ENCODE measurements around the gene NAIF1. TPM values are rescaled to one million over a fixed set of nuclear protein-coding genes. Genes with fewer than 3 reads are reported as not detected.

Gene NAIF1
- total and polyA plus RNA-seq, 2 donors (not counting 3 experiments of a cell fraction or from before 2014, with no cell fraction given): 8.2 to 10.1 TPM

GRCh38 chr9:128116104-128117083, 49.3 kb upstream of the NAIF1 start:
- Histone ChIP-seq H3K4me1 (ENCODE audit: control insufficient read depth, extremely low read depth, insufficient read depth, low read length) (no peaks in the 10 kb centered on the region), H3K9ac (replicated peaks; ENCODE audit: extremely low read depth, insufficient read depth, low read length) (no peak overlapping the region), H3K27me3 (ENCODE audit: control insufficient read depth in 2 of 2, insufficient read depth in 2 of 2, low read length in 2 of 2) (no peaks in the 10 kb centered on the region), H3K4me2 (ENCODE audit: insufficient read depth, low read length) (no peak overlapping the region), H3K79me2 (ENCODE audit: control insufficient read depth, insufficient read depth, low read length) (no peaks in the 10 kb centered on the region), H3K9me1 (replicated peaks; ENCODE audit: control insufficient read depth, extremely low read depth, insufficient read depth, low read length) (no peaks in the 10 kb centered on the region), H3K9me3 (replicated peaks; ENCODE audit: control insufficient read depth, insufficient read depth, low read length) (no peaks in the 10 kb centered on the region), H3K27ac (ENCODE audit: insufficient read depth, low read depth, low read length) (no peak overlapping the region), H3K4me3 (replicated peaks in 1 of 3; ENCODE audit: insufficient read depth in 1 of 3, low read depth in 1 of 3, low read length in 3 of 3) (no peak overlapping the region), H2AFZ (ENCODE audit: low read depth, low read length) (no peak overlapping the region), H4K20me1 (replicated peaks; ENCODE audit: control insufficient read depth, extremely low read depth, insufficient read depth, low read length) (no peaks in the 10 kb centered on the region), H3K36me3 (ENCODE audit: control insufficient read depth in 2 of 2, extremely low read depth in 1 of 2, insufficient read depth in 2 of 2, low read length in 2 of 2) (peaks cover 0 to 8% of the 10 kb centered on the region in 2 experiments)
- intact Hi-C loops (cut with micrococcal nuclease): loop anchor here (1.0 to 2.0 kb wide), 6 partner anchors 11 to 173 kb away; partner anchors contain the start of genes PTGES2 and SLC25A25
- dilution Hi-C loops (cut with MboI; ENCODE audit: extremely low pct_ligation_motif_present, low sequenced_read_pairs): no loop called here
- CTCF ChIA-PET: interaction anchor here (0.8 to 3.7 kb wide), 4 partner anchors 11 to 173 kb away, joined by 3 to 55 read pairs (median 25); partner anchors contain the start of gene PTGES2
- FAIRE-seq (no peak), DNase-seq (ENCODE audit: low read depth, low spot score) (no peak)
- POLR2A ChIA-PET: no interaction called here
- BruUV-seq (replicated peaks): no TSS peak
- TF ChIP-seq CTCF (IDR thresholded peaks at IDR 0.05; ENCODE audit: extremely low read depth in 1 of 2, insufficient read depth in 1 of 2, low read depth in 1 of 2, low read length in 2 of 2) (no peak), POLR2A (IDR thresholded peaks at IDR 0.05; ENCODE audit: low read depth, low read length) (no peak), MAX (IDR thresholded peaks at IDR 0.05; ENCODE audit: insufficient read depth, insufficient read length) (no peak), POLR2AphosphoS5 (IDR thresholded peaks at IDR 0.05; ENCODE audit: insufficient read depth, low read depth, low read length) (no peak), MYC (IDR thresholded peaks at IDR 0.05; ENCODE audit: low read depth, low read length) (no peak), EZH2 (IDR thresholded peaks at IDR 0.05; ENCODE audit: borderline replicate concordance, low read depth, low read length, severe bottlenecking) (no peak), GATA2 (IDR thresholded peaks at IDR 0.05; ENCODE audit: insufficient read depth, insufficient read length, low read depth, low read length) (no peak), JUN (IDR thresholded peaks at IDR 0.05; ENCODE audit: borderline replicate concordance, insufficient read depth, insufficient read length, low read depth) (no peak), FOS (IDR thresholded peaks at IDR 0.05; ENCODE audit: borderline replicate concordance, insufficient read depth, low read length) (no peak)

All from endothelial cell of umbilical vein (primary cell).